T47D (cell line): ENCODE results near the gene KCNMA1.

Experiments
- DNase-seq, 2 experiments: peaks; one replicate each; pipeline versions ENCODE4 v3.0.0 to v3.0.0-alpha.2; 2011 to 2012; ENCODE audit warnings: low read depth in 1 of 2, low spot score in 1 of 2
- JUND ChIP-seq: IDR thresholded peaks from 2 replicates; pipeline ENCODE4 v1.6.1; 2012; ENCODE audit warnings: low read depth
- in situ Hi-C: cut with HindIII; loops from 2 replicates; pipeline ENCODE4 v1.10.0; 2016; ENCODE audit warnings: low sequenced_read_pairs, low pct_unique_long_range_greater_than_20kb

The KCNMA1 gene

GRCh38 chr10:76874896-76875295 lies 762.7 kb downstream of the KCNMA1 start:
- DNase-seq, result no peak
- in situ Hi-C loops, result no loop called here
- TF ChIP-seq JUND, result no peak

- TF ChIP-seq JUND, result no peak
- in situ Hi-C loops, result no loop called here
- no peak for DNase-seq
These were observed 763.4 kb downstream of the KCNMA1 start for GRCh38 chr10:76874176-76874575.

GRCh38 chr10:76871697-76872295 lies 765.8 kb downstream of the KCNMA1 start:
- in situ Hi-C loops, result no loop called here
- no peak for TF ChIP-seq JUND
- no peak for DNase-seq

GRCh38 chr10:76869931-76870330 lies 767.7 kb downstream of the KCNMA1 start:
- DNase-seq, result no peak

GRCh38 chr10:76868098-76868977 lies 769.3 kb downstream of the KCNMA1 start:
- no peak for DNase-seq

More at GRCh38 chr10:76869931-76870330, 767.7 kb downstream of the KCNMA1 start:
- in situ Hi-C loops, result no loop called here
- no peak for TF ChIP-seq JUND

GRCh38 chr10:76866841-76867586 lies 770.6 kb downstream of the KCNMA1 start:
- DNase-seq, result no peak
- in situ Hi-C loops, result no loop called here
- TF ChIP-seq JUND, result no peak

More at GRCh38 chr10:76868098-76868977, 769.3 kb downstream of the KCNMA1 start:
- in situ Hi-C loops, result no loop called here
- TF ChIP-seq JUND, result no peak

- no peak for DNase-seq
- in situ Hi-C loops, result no loop called here
- TF ChIP-seq JUND, result no peak
These were observed 772.7 kb downstream of the KCNMA1 start for GRCh38 chr10:76864922-76865321.

- in situ Hi-C loops, result no loop called here
- no peak for TF ChIP-seq JUND
- DNase-seq, result no peak
These were observed 778.9 kb downstream of the KCNMA1 start for GRCh38 chr10:76858721-76859120.

- in situ Hi-C loops, result no loop called here
- no peak for TF ChIP-seq JUND
- DNase-seq, result peak in 1 of 2 experiments; percentile 44
These were observed 796.8 kb downstream of the KCNMA1 start for GRCh38 chr10:76840802-76841201.

GRCh38 chr10:76839276-76839675 lies 798.3 kb downstream of the KCNMA1 start:
- in situ Hi-C loops, result no loop called here
- DNase-seq, result no peak
- TF ChIP-seq JUND, result no peak

GRCh38 chr10:76830218-76830617 lies 807.4 kb downstream of the KCNMA1 start:
- no peak for DNase-seq
- no peak for TF ChIP-seq JUND
- in situ Hi-C loops, result no loop called here

- DNase-seq, result no peak
- TF ChIP-seq JUND, result no peak
- in situ Hi-C loops, result no loop called here
These were observed 807.9 kb downstream of the KCNMA1 start for GRCh38 chr10:76829724-76830123.
